SU-DHL-6 (cell line): ENCODE measurements around the gene MRTFB.

Experiments
- H2AFZ ChIP-seq: fragments of 200-600 bp; sonication (generic); 2 replicates; pipeline ENCODE4 v1.6.1; 2014; ENCODE audit warnings: low read depth, mild to moderate bottlenecking, moderate library complexity, mixed read lengths, antibody characterized with exemption, low read length; ENCODE audit not compliant: severe bottlenecking
- H3F3A ChIP-seq: fragments of 200-600 bp; shearing (Covaris generic); 2 replicates; pipeline ENCODE4 v1.6.0; 2016; ENCODE audit warnings: antibody characterized with exemption, mild to moderate bottlenecking; ENCODE audit not compliant: insufficient read depth
- H3K27ac ChIP-seq: fragments of 200-600 bp; sonication (generic); 2 replicates; pipeline ENCODE4 v1.5.1; 2016; ENCODE audit warnings: low read depth, mild to moderate bottlenecking, low read length, moderate library complexity, mixed read lengths
- H3K27me3 ChIP-seq: fragments of 200-600 bp; sonication (generic), shearing (Covaris generic); 2 replicates; pipeline ENCODE4 v1.6.0; 2014; ENCODE audit warnings: mild to moderate bottlenecking, low read length
- H3K36me3 ChIP-seq: fragments of 200-600 bp; sonication (generic); 2 replicates; pipeline ENCODE4 v1.6.1; 2014; ENCODE audit warnings: mild to moderate bottlenecking, low read length, mixed read lengths
- H3K4me2 ChIP-seq: fragments of 300-600, 200-600 bp; shearing (Covaris generic), sonication (generic); 2 replicates; pipeline ENCODE4 v1.6.0; 2014; ENCODE audit warnings: low read length, low read depth, mild to moderate bottlenecking; ENCODE audit not compliant: poor library complexity, severe bottlenecking
- H3K4me3 ChIP-seq: fragments of 200-600 bp; sonication (generic); 2 replicates; pipeline ENCODE4 v1.5.1; 2014; ENCODE audit warnings: antibody characterized with exemption, low read length, mild to moderate bottlenecking, mixed read lengths; ENCODE audit not compliant: insufficient read depth, poor library complexity, severe bottlenecking
- H3K79me2 ChIP-seq: fragments of 200-600 bp; sonication (generic); 2 replicates; pipeline ENCODE4 v1.6.1; 2014; ENCODE audit warnings: mild to moderate bottlenecking, low read length, moderate library complexity; ENCODE audit not compliant: insufficient read depth
- H3K9ac ChIP-seq: fragments of 200-600 bp; sonication (generic); 2 replicates; pipeline ENCODE4 v1.7.0; 2014; ENCODE audit warnings: mild to moderate bottlenecking, low read length
- H3K9me2 ChIP-seq: fragments of 200-600 bp; sonication (generic); replicated peaks from 2 replicates; pipeline ENCODE4 v1.6.1; 2014; ENCODE audit warnings: low read length; ENCODE audit not compliant: insufficient read depth
- H3K9me3 ChIP-seq: fragments of 200-600 bp; sonication (generic); 2 replicates; pipeline ENCODE4 v1.6.1; 2014; ENCODE audit warnings: low read length, mixed read lengths; ENCODE audit not compliant: insufficient read depth
- H4K20me1 ChIP-seq: fragments of 200-600 bp; sonication (generic); 2 replicates; pipeline ENCODE4 v1.6.1; 2014; ENCODE audit warnings: low read depth, mild to moderate bottlenecking, antibody characterized with exemption, low read length, moderate library complexity, mixed read lengths
- CTCF ChIP-seq: fragments of 200-600 bp; sonication (generic); IDR thresholded peaks from one replicate; pipeline ENCODE4 v1.5.1; 2017; ENCODE audit warnings: antibody characterized with exemption, mild to moderate bottlenecking, low read length, moderate library complexity; ENCODE audit not compliant: insufficient read depth, poor library complexity, severe bottlenecking
- EZH2phosphoT487 ChIP-seq: fragments of 200-600 bp; sonication (generic), shearing (Covaris generic); conservative IDR thresholded peaks from 2 replicates; pipeline ENCODE4 v1.6.1; 2018; ENCODE audit warnings: mild to moderate bottlenecking, antibody characterized with exemption, low read length, moderate library complexity, mixed read lengths

Gene MRTFB

GRCh38 chr16:14133907-14134306, 62.8 kb downstream of the MRTFB start:
- Histone ChIP-seq H3K4me3 (no peak overlapping the region), H2AFZ (no peak overlapping the region), H3K9me3 (no peaks in the 10 kb centered on the region), H3K79me2 (no peaks in the 10 kb centered on the region), H3K27me3 (no peaks in the 10 kb centered on the region), H3K36me3 (peaks cover under 1% of the 10 kb centered on the region; the same call in 1 of the 2 replicates), H3F3A (no peaks in the 10 kb centered on the region), H3K9ac (no peak overlapping the region), H4K20me1 (no peaks in the 10 kb centered on the region; the same call in 1 of the 2 replicates), H3K4me2 (no peak overlapping the region), H3K27ac (no peak overlapping the region), H3K9me2 (no peaks in the 10 kb centered on the region)
- no peak for TF ChIP-seq CTCF
- TF ChIP-seq EZH2phosphoT487: no peak

GRCh38 chr16:14135704-14136103, 64.6 kb downstream of the MRTFB start:
- TF ChIP-seq CTCF: no peak
- TF ChIP-seq EZH2phosphoT487: no peak

GRCh38 chr16:14139872-14140271, 68.8 kb downstream of the MRTFB start:
- Histone ChIP-seq H3K9ac (no peak overlapping the region), H3F3A (no peaks in the 10 kb centered on the region), H3K9me3 (no peaks in the 10 kb centered on the region), H3K36me3 (peaks cover 10% of the 10 kb centered on the region; the same call in 1 of the 2 replicates), H3K79me2 (0 out of 2 replicates have a peak, but pooled peaks cover 3% of the 10 kb centered on the region), H3K4me2 (no peak overlapping the region), H3K27ac (no peak overlapping the region), H3K4me3 (no peak overlapping the region), H4K20me1 (no peaks in the 10 kb centered on the region), H3K27me3 (no peaks in the 10 kb centered on the region), H3K9me2 (no peaks in the 10 kb centered on the region), H2AFZ (no peak overlapping the region)
- TF ChIP-seq CTCF (no peak), EZH2phosphoT487 (no peak)

More at GRCh38 chr16:14135704-14136103, 64.6 kb downstream of the MRTFB start:
- Histone ChIP-seq H3K4me2 (no peak overlapping the region), H4K20me1 (no peaks in the 10 kb centered on the region; the same call in 1 of the 2 replicates), H3K9me3 (no peaks in the 10 kb centered on the region), H3K27ac (no peak overlapping the region), H3K36me3 (peaks cover 5% of the 10 kb centered on the region; the same call in 1 of the 2 replicates), H3K4me3 (no peak overlapping the region), H3K27me3 (no peaks in the 10 kb centered on the region), H2AFZ (no peak overlapping the region), H3K79me2 (0 out of 2 replicates have a peak, but pooled peaks cover 3% of the 10 kb centered on the region), H3K9ac (no peak overlapping the region), H3K9me2 (no peaks in the 10 kb centered on the region), H3F3A (no peaks in the 10 kb centered on the region)
